Common myeloid progenitor, CD34-positive (primary cell): ENCODE results near the gene GLT6D1.

ENCODE experiments used
- CTCF ChIA-PET: fragments of 350-600 bp; sonication (Branson Sonifier 250); formaldehyde crosslinking; loops from one replicate; lab custom pipeline; 2021; ENCODE audit warnings: antibody characterized with exemption; lab: Charles Lee
- POLR2A ChIA-PET: fragments of 350-600 bp; sonication (Branson Sonifier 250); formaldehyde crosslinking; loops from one replicate; lab custom pipeline; 2021; ENCODE audit warnings: antibody characterized with exemption; lab: Charles Lee
- DNase-seq, 3 donors: peaks; one replicate each; pipeline versions ENCODE4 v3.0.0 to v3.0.0-alpha.2; 2013
- H3K27ac ChIP-seq, 2 experiments: 1 replicate in 1 of 2; 2 replicates in 1 of 2; pipeline ENCODE4 v1.7.0; 2013; ENCODE audit warnings: inconsistent platforms in 2 of 2, low read length in 2 of 2, mild to moderate bottlenecking in 2 of 2, low read depth in 1 of 2, moderate library complexity in 1 of 2; ENCODE audit not compliant: severe bottlenecking in 2 of 2, insufficient read depth in 1 of 2, poor library complexity in 1 of 2
- H3K27me3 ChIP-seq, 5 experiments: replicated peaks in 2 of 5; 1 replicate in 3 of 5; 2 replicates in 2 of 5; pipeline versions ENCODE4 v1.6.1 to v1.7.0; 2013; ENCODE audit warnings: low read length in 4 of 5, mild to moderate bottlenecking in 2 of 5, moderate library complexity in 2 of 5, inconsistent platforms in 1 of 5; ENCODE audit not compliant: insufficient read depth in 5 of 5, control insufficient read depth in 4 of 5
- H3K36me3 ChIP-seq, 4 experiments: 1 replicate in 2 of 4; 2 replicates in 2 of 4; pipeline versions ENCODE4 v1.6.1 to v1.7.0; 2013; ENCODE audit warnings: low read length in 3 of 4, control low read depth in 1 of 4, mild to moderate bottlenecking in 1 of 4; ENCODE audit not compliant: control insufficient read depth in 4 of 4, insufficient read depth in 4 of 4
- H3K4me1 ChIP-seq, 4 experiments: 1 replicate in 3 of 4; 2 replicates in 1 of 4; pipeline versions ENCODE4 v1.6.1 to v1.7.1; 2013; ENCODE audit warnings: low read length in 3 of 4, mild to moderate bottlenecking in 3 of 4, control low read depth in 1 of 4, inconsistent platforms in 1 of 4, moderate library complexity in 1 of 4; ENCODE audit not compliant: control insufficient read depth in 4 of 4, insufficient read depth in 4 of 4; ENCODE audit errors: control extremely low read depth in 1 of 4
- H3K4me3 ChIP-seq, 7 experiments: 1 replicate in 4 of 7; 2 replicates in 3 of 7; pipeline versions ENCODE4 v1.5.1 to v1.7.0; 2013; ENCODE audit warnings: mild to moderate bottlenecking in 7 of 7, low read length in 6 of 7, moderate library complexity in 6 of 7, inconsistent platforms in 2 of 7, low read depth in 2 of 7, control low read depth in 1 of 7; ENCODE audit not compliant: insufficient read depth in 4 of 7, control insufficient read depth in 1 of 7; ENCODE audit errors: extremely low read depth in 1 of 7
- H3K9me3 ChIP-seq, 5 experiments: 1 replicate in 4 of 5; 2 replicates in 1 of 5; pipeline versions ENCODE4 v1.6.1 to v1.7.1; 2013; ENCODE audit warnings: low read length in 4 of 5, mild to moderate bottlenecking in 2 of 5, inconsistent platforms in 1 of 5, low read depth in 1 of 5, moderate library complexity in 1 of 5; ENCODE audit not compliant: control insufficient read depth in 4 of 5, insufficient read depth in 2 of 5; ENCODE audit errors: control extremely low read depth in 1 of 5
- WGBS: methylation state at CpG from one replicate; pipeline ENCODE4 v1.1.5; 2013; ENCODE audit not compliant: insufficient coverage; 5-methylcytosine and 5-hydroxymethylcytosine counted together

Gene GLT6D1

DNA sequence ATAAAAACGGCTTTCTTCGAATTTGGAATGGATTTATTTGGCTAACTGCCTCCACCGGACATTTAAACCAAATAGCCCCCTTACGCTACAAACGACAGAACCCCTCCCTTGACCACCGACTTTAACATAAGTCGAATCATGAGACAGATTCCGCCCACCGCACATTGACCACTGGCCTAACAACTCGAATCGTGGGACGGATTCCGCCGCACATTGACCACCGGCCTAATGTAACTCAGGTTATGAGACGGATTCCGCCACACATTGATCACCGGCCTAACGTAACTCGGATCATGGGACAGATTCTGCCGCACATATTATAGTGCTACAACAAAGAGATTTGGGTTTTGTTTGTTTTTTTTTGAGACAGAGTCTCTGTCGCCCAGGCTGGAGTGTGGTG, 21.1 kb upstream of the GLT6D1 start:
- ChIA-PET CTCF (no interaction called here), POLR2A (no interaction called here)
- no peaks in the 10 kb centered on the region for H3K36me3 ChIP-seq
- H3K27me3 ChIP-seq: peaks cover 0 to 12% (median 0%) of the 10 kb centered on the region in 5 experiments
- H3K4me3 ChIP-seq: no peak overlapping the region
- H3K27ac ChIP-seq: no peak overlapping the region
- no peak for DNase-seq
- H3K4me1 ChIP-seq: no peaks in the 10 kb centered on the region
- no peaks in the 10 kb centered on the region for H3K9me3 ChIP-seq
- WGBS: 92% methylated on average over 22 of the region's 22 CpGs

DNA sequence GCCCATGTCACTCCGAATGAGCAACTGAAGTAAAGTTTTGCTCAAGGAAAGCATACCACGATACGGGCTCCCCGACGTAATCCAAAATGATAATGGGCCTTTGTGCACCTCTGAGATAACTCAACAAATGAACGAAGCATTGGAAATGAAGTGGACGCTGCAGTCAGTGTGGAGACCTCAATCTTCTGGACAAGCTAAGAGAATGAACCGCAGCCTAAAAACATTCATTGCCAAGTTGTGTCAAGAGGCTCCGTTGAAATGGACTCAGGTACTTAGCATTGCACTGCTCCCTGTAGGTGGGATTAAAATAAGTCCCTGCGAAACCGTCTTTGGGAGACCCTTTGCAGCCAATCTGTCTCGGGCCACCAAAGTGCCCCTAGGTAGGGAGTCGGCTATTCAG, 19.9 kb upstream of the GLT6D1 start:
- H3K4me3 ChIP-seq: no peak overlapping the region

DNA sequence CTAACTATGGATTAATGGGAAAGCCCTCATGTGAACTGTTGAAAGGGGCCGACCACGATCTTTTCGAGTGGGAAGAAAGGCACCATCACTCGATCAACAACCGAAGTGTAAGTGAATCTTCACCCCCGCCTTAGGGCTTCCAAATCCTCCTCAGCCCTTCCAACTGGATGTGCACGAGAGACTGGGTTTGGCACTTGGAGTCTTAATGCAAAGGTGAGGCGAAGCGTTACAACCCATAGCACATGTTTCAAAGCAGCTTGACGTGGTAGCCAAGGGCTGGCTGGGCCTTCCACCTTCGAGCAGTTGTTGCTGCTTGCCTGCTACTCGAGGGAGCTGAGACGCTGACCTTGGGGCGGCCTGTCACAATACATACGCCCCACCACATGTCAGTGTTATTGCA, 18.1 kb upstream of the GLT6D1 start:
- Histone ChIP-seq H3K27me3 (peaks cover 0 to 8% (median 0%) of the 10 kb centered on the region in 5 experiments), H3K9me3 (no peaks in the 10 kb centered on the region), H3K4me1 (no peaks in the 10 kb centered on the region), H3K4me3 (no peak overlapping the region), H3K36me3 (no peaks in the 10 kb centered on the region), H3K27ac (no peak overlapping the region)
- CTCF ChIA-PET: no interaction called here
- POLR2A ChIA-PET: no interaction called here
- 95% methylated on average over 15 of the region's 15 CpGs for WGBS
- DNase-seq: no peak

More for the DNA sequence above, 19.9 kb upstream of the GLT6D1 start:
- Histone ChIP-seq H3K27me3 (peaks cover 0 to 12% (median 0%) of the 10 kb centered on the region in 5 experiments), H3K36me3 (no peaks in the 10 kb centered on the region), H3K9me3 (no peaks in the 10 kb centered on the region), H3K27ac (no peak overlapping the region), H3K4me1 (no peaks in the 10 kb centered on the region)
- ChIA-PET CTCF (no interaction called here), POLR2A (no interaction called here)
- no peak for DNase-seq
- WGBS: 93% methylated on average over 13 of the region's 13 CpGs

DNA sequence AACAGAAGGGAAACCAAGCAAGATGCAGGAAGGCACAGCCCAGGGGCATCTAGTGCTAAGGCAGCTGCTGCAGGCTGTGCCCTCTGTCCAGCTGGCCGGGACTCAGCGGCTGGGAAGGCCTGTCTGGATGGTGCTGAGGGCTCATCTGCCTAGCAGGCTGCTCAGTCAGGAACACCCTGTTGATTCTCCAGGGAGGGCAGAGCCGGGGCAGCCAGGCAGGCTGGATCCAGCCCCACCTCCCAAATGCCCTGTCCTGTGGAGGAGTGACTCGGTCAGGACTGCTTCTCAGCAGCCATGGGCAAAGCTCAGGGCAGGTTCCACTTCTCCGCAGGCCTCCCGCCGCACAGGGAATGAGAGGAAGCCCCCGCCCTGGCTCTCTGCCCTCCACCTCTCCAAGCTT, 16.0 kb upstream of the GLT6D1 start:
- 90% methylated on average over 2 of the region's 8 CpGs for WGBS
- H3K9me3 ChIP-seq: peaks cover 0 to 7% (median 6%) of the 10 kb centered on the region in 5 experiments
- ChIA-PET CTCF (interaction anchor here (0.5 kb wide), 1 partner anchor 41 kb away, joined by 3 read pairs; no protein-coding TSS in a partner anchor), POLR2A (no interaction called here)
- no peaks in the 10 kb centered on the region for H3K36me3 ChIP-seq
- H3K4me1 ChIP-seq: no peaks in the 10 kb centered on the region
- H3K27me3 ChIP-seq: peaks cover 0 to 8% (median 0%) of the 10 kb centered on the region in 5 experiments
- DNase-seq: no peak
- no peak overlapping the region for H3K4me3 ChIP-seq
- H3K27ac ChIP-seq: no peak overlapping the region

DNA sequence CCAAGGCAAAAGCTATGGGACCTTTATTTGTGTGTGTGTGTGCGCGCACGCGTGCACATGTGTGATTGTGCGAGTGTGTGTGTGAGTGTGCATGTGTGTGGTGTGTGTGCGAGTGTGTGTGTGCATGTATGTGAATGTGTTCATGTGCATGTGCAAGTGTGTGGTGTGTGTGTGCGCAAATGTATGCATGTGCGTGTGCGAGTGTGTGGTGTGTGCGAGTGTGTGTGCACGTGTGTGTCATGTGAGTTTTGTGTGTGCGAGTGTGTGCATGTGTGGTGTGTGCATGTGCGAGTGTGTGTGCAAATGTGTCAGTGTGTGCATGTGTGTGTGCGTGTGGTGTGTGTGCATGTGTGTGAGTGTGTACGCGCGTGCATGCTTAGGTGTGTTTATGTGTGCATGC, 11.1 kb upstream of the GLT6D1 start:
- CTCF ChIA-PET: no interaction called here
- Histone ChIP-seq H3K36me3 (no peaks in the 10 kb centered on the region), H3K9me3 (peaks cover 5 to 43% (median 24%) of the 10 kb centered on the region in 5 experiments), H3K27me3 (peaks cover 0 to 4% (median 0%) of the 10 kb centered on the region in 5 experiments), H3K4me1 (no peaks in the 10 kb centered on the region), H3K27ac (no peak overlapping the region), H3K4me3 (no peak overlapping the region)
- no peak for DNase-seq
- POLR2A ChIA-PET: no interaction called here
- 97% methylated on average over 14 of the region's 17 CpGs for WGBS

DNA sequence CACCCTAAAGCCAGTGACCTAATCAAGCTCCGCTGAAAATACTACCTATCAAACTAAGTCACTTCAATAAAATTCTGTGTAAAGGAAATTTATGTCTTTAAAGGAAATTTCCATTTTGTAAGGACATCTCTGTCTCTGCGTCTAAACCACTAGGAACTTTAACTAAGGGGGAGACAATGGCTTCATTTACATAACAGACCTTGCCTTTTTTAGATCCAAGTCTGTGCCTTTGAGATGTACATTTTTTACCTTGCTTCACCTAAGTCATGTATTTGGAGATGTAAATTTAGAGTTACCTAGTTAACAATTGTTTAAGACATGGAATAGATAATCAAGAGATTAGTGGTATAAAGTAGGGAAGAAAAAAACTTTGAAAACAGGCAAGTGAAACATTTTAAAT, 10.2 kb upstream of the GLT6D1 start:
- WGBS: no CpG with 5 or more reads among the region's 2 CpGs
- CTCF ChIA-PET: no interaction called here
- Histone ChIP-seq H3K4me3 (no peak overlapping the region), H3K9me3 (peaks cover 5 to 52% (median 33%) of the 10 kb centered on the region in 5 experiments), H3K27ac (no peak overlapping the region), H3K27me3 (peaks cover 0 to 2% (median 0%) of the 10 kb centered on the region in 5 experiments), H3K36me3 (no peaks in the 10 kb centered on the region), H3K4me1 (no peaks in the 10 kb centered on the region)
- no peak for DNase-seq
- POLR2A ChIA-PET: no interaction called here

DNA sequence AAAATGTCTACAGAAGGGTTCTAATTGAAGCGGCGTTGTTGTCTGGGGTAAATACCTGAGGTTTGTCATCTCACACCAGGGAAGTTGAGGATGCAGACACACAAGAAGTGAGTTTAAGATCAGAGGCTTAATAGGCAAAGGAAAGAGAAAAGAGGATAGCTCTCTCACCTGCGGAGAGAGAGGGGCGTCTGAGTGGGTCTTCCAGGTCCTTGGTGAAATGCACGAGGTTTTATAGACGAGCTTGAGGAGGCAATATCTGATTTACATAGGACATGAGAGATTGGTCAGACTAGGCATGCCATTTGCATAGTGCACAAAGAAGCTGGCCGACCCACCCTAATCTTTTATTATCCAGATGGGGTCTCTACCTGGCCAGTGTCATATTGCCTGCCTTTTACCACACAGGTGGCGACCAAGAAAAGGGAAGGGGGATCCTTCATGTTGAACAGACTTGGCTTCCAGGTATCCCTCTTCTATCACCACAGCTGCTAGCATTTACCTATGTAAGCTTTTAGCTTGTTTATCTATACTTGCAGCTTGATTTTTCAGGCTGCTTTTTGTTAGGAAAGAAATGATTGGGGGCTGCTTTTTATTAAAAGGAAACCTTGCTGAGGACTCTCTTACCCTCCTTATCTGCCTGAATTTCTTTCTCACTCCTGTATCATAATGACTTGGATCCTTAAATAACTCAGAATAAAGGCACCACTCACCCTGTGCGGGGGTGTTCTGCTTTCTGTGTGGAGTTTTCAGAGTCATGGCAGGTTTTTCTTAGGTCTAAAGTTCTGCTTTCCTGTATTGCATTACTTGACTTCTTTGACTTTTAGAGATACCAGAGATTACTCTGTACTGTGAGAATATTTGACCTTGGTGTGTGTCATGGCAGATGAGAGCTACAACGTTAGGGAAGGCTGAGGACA, 9.4 kb upstream of the GLT6D1 start:
- DNase-seq: no peak
- 89% methylated on average over 7 of the region's 10 CpGs for WGBS
- Histone ChIP-seq H3K27ac (no peak overlapping the region), H3K27me3 (peaks cover 0 to 2% (median 0%) of the 10 kb centered on the region in 5 experiments), H3K4me3 (no peak overlapping the region), H3K4me1 (no peaks in the 10 kb centered on the region), H3K36me3 (no peaks in the 10 kb centered on the region), H3K9me3 (peaks cover 5 to 57% (median 36%) of the 10 kb centered on the region in 5 experiments)
- ChIA-PET POLR2A (no interaction called here), CTCF (no interaction called here)
